Measurements from ENCODE around the gene LRP5.
A peak's percentile ranks its signal among the peaks of the same experiment; 100 is the strongest.

Gene LRP5

GRCh38 chr11:68311160-68312116 lies 953 bp upstream of the LRP5 start:
- Mint-ChIP-seq H3K4me3 (peak overlapping the region; percentile 62), H3K36me3 (ENCODE audit: low read depth) (peaks cover 3% of the 10 kb centered on the region), H3K27ac (no peak overlapping the region), H3K27me3 (ENCODE audit: low read depth) (peaks cover 3% of the 10 kb centered on the region), H3K4me1 (ENCODE audit: low read depth) (peaks cover 37% of the 10 kb centered on the region), H3K9me3 (no peaks in the 10 kb centered on the region)

GRCh38 chr11:68312780-68313573 lies 586 bp downstream of the LRP5 start:
- Mint-ChIP-seq H3K36me3 (ENCODE audit: low read depth) (peaks cover 3% of the 10 kb centered on the region), H3K27me3 (ENCODE audit: low read depth) (peaks cover 3% of the 10 kb centered on the region), H3K9me3 (no peaks in the 10 kb centered on the region), H3K4me1 (ENCODE audit: low read depth) (peaks cover 37% of the 10 kb centered on the region), H3K27ac (peak overlapping the region; percentile 72), H3K4me3 (peak overlapping the region; percentile 87)

- Mint-ChIP-seq H3K4me3 (peak overlapping the region; percentile 87), H3K36me3 (ENCODE audit: low read depth) (peaks cover 3% of the 10 kb centered on the region), H3K27me3 (ENCODE audit: low read depth) (peaks cover 3% of the 10 kb centered on the region), H3K27ac (peak overlapping the region; percentile 72), H3K4me1 (ENCODE audit: low read depth) (peaks cover 37% of the 10 kb centered on the region), H3K9me3 (no peaks in the 10 kb centered on the region)
These were observed 1.3 kb downstream of the LRP5 start for GRCh38 chr11:68313574-68314202.

- peaks cover 3% of the 10 kb centered on the region for H3K27me3 Mint-ChIP-seq (ENCODE audit: low read depth)
- H3K4me1 Mint-ChIP-seq (ENCODE audit: low read depth): peaks cover 37% of the 10 kb centered on the region
- peak overlapping the region; percentile 87 for H3K4me3 Mint-ChIP-seq
- peaks cover 3% of the 10 kb centered on the region for H3K36me3 Mint-ChIP-seq (ENCODE audit: low read depth)
- no peaks in the 10 kb centered on the region for H3K9me3 Mint-ChIP-seq
- no peak overlapping the region for H3K27ac Mint-ChIP-seq
These were observed 2.1 kb downstream of the LRP5 start for GRCh38 chr11:68314203-68315170.

- Mint-ChIP-seq H3K36me3 (ENCODE audit: low read depth) (peaks cover 3% of the 10 kb centered on the region), H3K4me1 (ENCODE audit: low read depth) (peaks cover 34% of the 10 kb centered on the region), H3K27ac (no peak overlapping the region), H3K27me3 (ENCODE audit: low read depth) (peaks cover 3% of the 10 kb centered on the region), H3K9me3 (no peaks in the 10 kb centered on the region), H3K4me3 (peak overlapping the region; percentile 87)
These were observed 3.0 kb downstream of the LRP5 start for GRCh38 chr11:68315171-68315920.

GRCh38 chr11:68317147-68317785 lies 4.9 kb downstream of the LRP5 start:
- no peak overlapping the region for H3K4me3 Mint-ChIP-seq
- H3K27ac Mint-ChIP-seq: no peak overlapping the region
- peaks cover 22% of the 10 kb centered on the region for H3K4me1 Mint-ChIP-seq (ENCODE audit: low read depth)
- H3K27me3 Mint-ChIP-seq (ENCODE audit: low read depth): no peaks in the 10 kb centered on the region
- peaks cover 3% of the 10 kb centered on the region for H3K36me3 Mint-ChIP-seq (ENCODE audit: low read depth)
- no peaks in the 10 kb centered on the region for H3K9me3 Mint-ChIP-seq

GRCh38 chr11:68321293-68322051 lies 9.1 kb downstream of the LRP5 start:
- H3K27me3 Mint-ChIP-seq (ENCODE audit: low read depth): no peaks in the 10 kb centered on the region
- no peaks in the 10 kb centered on the region for H3K4me1 Mint-ChIP-seq (ENCODE audit: low read depth)
- no peak overlapping the region for H3K4me3 Mint-ChIP-seq
- H3K27ac Mint-ChIP-seq: no peak overlapping the region
- H3K9me3 Mint-ChIP-seq: no peaks in the 10 kb centered on the region
- H3K36me3 Mint-ChIP-seq (ENCODE audit: low read depth): no peaks in the 10 kb centered on the region

- H3K27ac Mint-ChIP-seq: no peak overlapping the region
These were observed 9.7 kb downstream of the LRP5 start for GRCh38 chr11:68322052-68322430.

GRCh38 chr11:68324241-68324640 lies 11.8 kb downstream of the LRP5 start:
- Mint-ChIP-seq H3K9me3 (no peaks in the 10 kb centered on the region), H3K27ac (no peak overlapping the region), H3K27me3 (ENCODE audit: low read depth) (no peaks in the 10 kb centered on the region), H3K4me3 (no peak overlapping the region), H3K4me1 (ENCODE audit: low read depth) (peaks cover 11% of the 10 kb centered on the region), H3K36me3 (ENCODE audit: low read depth) (no peaks in the 10 kb centered on the region)

More at GRCh38 chr11:68322052-68322430, 9.7 kb downstream of the LRP5 start:
- H3K36me3 Mint-ChIP-seq (ENCODE audit: low read depth): no peaks in the 10 kb centered on the region
- no peaks in the 10 kb centered on the region for H3K9me3 Mint-ChIP-seq
- no peaks in the 10 kb centered on the region for H3K4me1 Mint-ChIP-seq (ENCODE audit: low read depth)
- H3K27me3 Mint-ChIP-seq (ENCODE audit: low read depth): no peaks in the 10 kb centered on the region
- H3K4me3 Mint-ChIP-seq: no peak overlapping the region

- Mint-ChIP-seq H3K4me1 (ENCODE audit: low read depth) (peaks cover 11% of the 10 kb centered on the region), H3K9me3 (no peaks in the 10 kb centered on the region), H3K27ac (no peak overlapping the region), H3K4me3 (no peak overlapping the region), H3K27me3 (ENCODE audit: low read depth) (no peaks in the 10 kb centered on the region), H3K36me3 (ENCODE audit: low read depth) (no peaks in the 10 kb centered on the region)
These were observed 12.3 kb downstream of the LRP5 start for GRCh38 chr11:68324695-68325094.

GRCh38 chr11:68325183-68325906 lies 13.0 kb downstream of the LRP5 start:
- Mint-ChIP-seq H3K36me3 (ENCODE audit: low read depth) (no peaks in the 10 kb centered on the region), H3K27ac (no peak overlapping the region), H3K9me3 (no peaks in the 10 kb centered on the region), H3K4me3 (no peak overlapping the region), H3K27me3 (ENCODE audit: low read depth) (no peaks in the 10 kb centered on the region), H3K4me1 (ENCODE audit: low read depth) (peaks cover 15% of the 10 kb centered on the region)

- Mint-ChIP-seq H3K27ac (no peak overlapping the region), H3K4me3 (no peak overlapping the region), H3K27me3 (ENCODE audit: low read depth) (no peaks in the 10 kb centered on the region), H3K4me1 (ENCODE audit: low read depth) (peaks cover 20% of the 10 kb centered on the region), H3K36me3 (ENCODE audit: low read depth) (no peaks in the 10 kb centered on the region), H3K9me3 (no peaks in the 10 kb centered on the region)
These were observed 13.5 kb downstream of the LRP5 start for GRCh38 chr11:68325907-68326220.

Data from T-helper 1 cell treated with Interleukin-12 subunit alpha and Interleukin-12 subunit beta and Interleukin-4 antibody, amounts not matched to agents 30 μg/mL and 1 μg/mL, for 36 hours (primary cell).